Retinal pigment epithelial cell (primary cell): ENCODE measurements around the gene RFX4.

ENCODE experiments used
- DNase-seq: peaks from one replicate; pipeline ENCODE4 v3.0.0-alpha.2; 2010; ENCODE audit warnings: low read depth
- H3K4me3 ChIP-seq: 2 replicates; pipeline ENCODE4 v1.5.1; 2011; ENCODE audit warnings: mild to moderate bottlenecking, low read length, control low read depth, moderate library complexity
- CTCF ChIP-seq: conservative IDR thresholded peaks from 2 replicates; pipeline ENCODE4 v1.5.1; 2011; ENCODE audit warnings: low read depth, low read length, control low read depth, inconsistent platforms

Gene RFX4

GRCh38 chr12:106646472-106646871 is 63.7 kb downstream of the RFX4 start:
- no peak overlapping the region for H3K4me3 ChIP-seq
- DNase-seq, result no peak
- TF ChIP-seq CTCF, result no peak

DNA sequence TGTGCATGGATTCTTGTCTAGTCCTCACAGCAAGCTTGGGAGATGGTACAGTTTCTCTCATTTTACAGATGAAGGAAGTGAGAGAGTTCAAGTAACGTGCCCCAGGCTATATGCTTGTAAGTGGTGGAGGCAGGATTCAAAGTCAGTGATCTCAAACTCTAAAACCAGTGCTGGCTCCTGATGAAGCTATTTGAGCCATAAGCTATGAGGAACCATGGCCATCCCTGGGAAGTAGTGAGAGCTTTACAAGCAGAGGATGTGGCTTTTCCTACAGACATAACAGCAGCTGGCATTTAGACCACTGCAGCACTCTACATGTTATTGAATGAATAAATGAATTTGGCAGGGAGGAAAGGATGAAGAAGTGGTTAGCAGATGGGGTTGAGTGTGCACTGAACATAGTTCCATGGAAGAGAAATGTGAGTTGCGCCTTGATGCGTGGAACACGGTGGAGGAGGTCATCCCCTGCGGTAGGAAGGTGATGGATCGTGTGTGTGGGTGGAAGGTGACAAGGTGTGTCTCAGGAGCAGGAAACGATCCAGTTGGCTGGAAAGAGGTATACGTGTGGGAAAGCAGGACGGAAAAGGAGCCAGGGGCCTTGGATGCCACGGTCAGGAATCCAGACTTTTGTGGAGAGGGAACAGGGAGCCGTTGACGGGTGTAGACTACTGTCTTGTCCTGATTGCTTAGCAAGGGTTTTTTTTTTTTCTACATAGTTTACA is 65.2 kb downstream of the RFX4 start:
- no peak overlapping the region for H3K4me3 ChIP-seq
- no peak for TF ChIP-seq CTCF
- DNase-seq, result no peak

GRCh38 chr12:106648736-106649135 is 65.9 kb downstream of the RFX4 start:
- DNase-seq, result no peak
- no peak for TF ChIP-seq CTCF
- H3K4me3 ChIP-seq, result no peak overlapping the region

DNA sequence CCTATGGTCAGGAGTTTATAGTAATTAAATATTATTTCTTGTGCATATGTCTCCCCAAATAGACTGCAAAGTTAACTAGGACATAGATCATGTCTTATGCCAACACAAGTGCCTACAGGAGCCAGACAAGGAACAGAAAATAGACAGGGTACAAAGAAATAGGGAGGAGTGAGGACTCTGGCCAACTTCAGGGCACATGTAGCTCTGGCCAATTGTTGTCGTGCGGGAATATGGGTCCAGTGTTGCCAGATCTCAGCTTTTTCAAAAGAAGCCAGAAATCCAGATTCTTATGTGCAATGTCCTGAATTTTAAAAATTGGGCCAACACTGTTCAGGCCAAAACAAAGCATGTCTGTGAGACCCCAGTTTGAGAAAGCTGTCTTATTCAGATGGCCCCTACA is 68.7 kb downstream of the RFX4 start:
- no peak for TF ChIP-seq CTCF
- no peak overlapping the region for H3K4me3 ChIP-seq
- no peak for DNase-seq

DNA sequence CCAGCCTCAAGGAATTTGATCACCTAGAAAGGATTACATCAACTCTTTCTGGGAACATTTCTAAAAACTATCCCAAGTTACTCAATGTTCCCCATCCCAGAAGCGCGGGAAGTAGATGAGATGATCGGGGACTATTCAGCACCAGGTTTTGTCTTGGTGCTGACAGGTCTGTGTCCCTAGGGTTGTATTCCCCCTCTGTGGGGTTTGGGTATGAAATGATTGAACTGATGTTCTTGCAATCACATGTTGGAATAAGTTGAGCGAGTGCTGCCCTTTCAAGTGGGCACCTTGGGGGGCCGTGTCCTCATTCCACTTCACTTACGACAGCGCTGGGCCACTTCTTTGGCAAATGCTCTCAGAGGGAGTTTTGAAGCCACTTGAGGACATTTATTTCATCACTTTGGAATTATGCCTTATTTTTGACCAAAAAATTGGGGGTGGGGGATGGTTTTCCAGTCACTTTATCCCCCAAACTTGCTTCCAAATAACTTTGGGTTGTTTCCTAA is 69.8 kb downstream of the RFX4 start:
- DNase-seq, result no peak
- no peak for TF ChIP-seq CTCF
- H3K4me3 ChIP-seq, result no peak overlapping the region

DNA sequence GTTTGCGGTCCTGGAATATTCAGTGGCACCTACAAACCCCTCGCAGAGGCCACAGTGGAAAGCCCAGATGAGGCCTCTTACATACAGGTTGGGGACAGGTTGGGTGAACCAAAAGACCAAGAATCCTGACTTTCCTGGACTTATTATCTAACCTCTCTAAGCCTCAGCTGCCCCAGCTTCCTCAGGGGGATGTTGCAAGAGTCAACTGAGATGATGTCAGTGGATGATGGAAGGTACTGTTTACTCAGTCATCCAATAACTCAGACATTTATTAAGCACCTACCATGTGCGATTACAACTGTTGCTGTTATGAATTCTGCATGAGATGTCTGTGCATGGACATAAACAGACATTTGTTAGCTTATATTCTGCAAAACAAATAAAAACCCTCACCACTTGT is 72.8 kb downstream of the RFX4 start:
- no peak overlapping the region for H3K4me3 ChIP-seq
- DNase-seq, result no peak
- no peak for TF ChIP-seq CTCF

DNA sequence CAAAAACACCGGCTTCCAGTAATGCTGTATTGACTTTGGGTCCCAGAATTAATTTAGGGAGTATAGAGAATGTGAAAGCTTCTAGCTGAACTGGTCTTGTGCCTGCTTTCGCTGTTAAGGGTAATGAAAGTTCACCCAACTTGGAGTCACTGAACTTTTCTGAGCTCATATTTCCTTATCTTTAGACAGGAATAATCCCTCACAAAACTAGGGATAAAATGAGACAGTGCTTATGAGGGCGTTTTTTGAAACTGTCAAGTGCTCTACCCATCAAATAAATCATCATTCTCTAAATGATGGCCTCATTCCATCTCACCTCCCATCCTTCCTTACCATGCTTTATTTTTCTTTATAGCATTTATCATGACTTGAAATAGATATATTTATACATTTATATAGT is 74.7 kb downstream of the RFX4 start:
- no peak for TF ChIP-seq CTCF
- DNase-seq, result no peak
- H3K4me3 ChIP-seq, result no peak overlapping the region
